ENCODE data around the gene SRSF5. TPM values are rescaled to one million over a fixed set of nuclear protein-coding genes. Genes with fewer than 3 reads are reported as not detected.

SRSF5 gene
- total and polyA plus RNA-seq, 2 of the 13 experiments (the other 11 are each of a cell fraction or from before 2014, with no cell fraction given) = 189 to 277 TPM

GRCh38 chr14:69808919-69809808, 42.2 kb downstream of the SRSF5 start:
- H3K9ac ChIP-seq (ENCODE audit: insufficient read depth, low read depth, low read length) = peak overlapping the region; percentile 40
- WGBS (ENCODE audit: low lambda C conversion rate) = 31% methylated on average over 10 of the region's 12 CpGs
- POLR2A ChIA-PET = interaction anchor here (0.7 to 4.2 kb wide), 15 partner anchors 12 to 239 kb away, joined by 3 to 47 read pairs (median 6); partner anchors contain the start of genes SLC10A1, SMOC1 and SRSF5
- H3K79me2 ChIP-seq (ENCODE audit: insufficient read depth, low read length) = no peaks in the 10 kb centered on the region
- H3K4me1 ChIP-seq (ENCODE audit: insufficient read depth, low read length) = peaks cover 73% of the 10 kb centered on the region
- H3K27ac ChIP-seq (ENCODE audit: extremely low read length, insufficient read depth, low read length) = peak overlapping the region; percentile 90
- peak overlapping the region in 1 of 3 experiments; percentile 15; a peak in 1 of 6 replicates for H3K4me3 ChIP-seq (replicated peaks in 1 of 3; ENCODE audit: insufficient read depth in 1 of 3, low read depth in 2 of 3, low read length in 3 of 3)
- no peaks in the 10 kb centered on the region for H3K27me3 ChIP-seq (ENCODE audit: control insufficient read depth in 1 of 2, insufficient read depth in 2 of 2, low read length in 2 of 2)
- intact Hi-C loops (cut with micrococcal nuclease; ENCODE audit: unreplicated experiment) (no loop called here), in situ Hi-C loops (cut with HindIII; ENCODE audit: extremely low pct_ligation_motif_present, low pct_unique_long_range_greater_than_20kb) (no loop called here)
- no peaks in the 10 kb centered on the region for H4K20me1 ChIP-seq (ENCODE audit: insufficient read depth, low read length)
- H3K36me3 ChIP-seq (replicated peaks in 1 of 2; ENCODE audit: control insufficient read depth in 1 of 2, insufficient read depth in 2 of 2, low read length in 2 of 2) = no peaks in the 10 kb centered on the region
- BruUV-seq (replicated peaks) = no TSS peak
- H3K4me2 ChIP-seq (ENCODE audit: low read depth, low read length) = peak overlapping the region; percentile 54
- CTCF ChIA-PET (ENCODE audit: low intra/inter-chr PET ratio, low total read pairs) = no interaction called here
- peak; percentile 95 for DNase-seq (ENCODE audit: low spot score)
- ATAC-seq = peak; percentile 97
- FAIRE-seq = peak; percentile 93
- no peak overlapping the region for H2AFZ ChIP-seq (ENCODE audit: low read length)
- no peaks in the 10 kb centered on the region for H3K9me3 ChIP-seq (ENCODE audit: low read length)
- no peak for TF ChIP-seq STAT6 (CRISPR knock-in tag; IDR thresholded peaks at IDR 0.05; ENCODE audit: borderline replicate concordance)
- 0 out of 2 replicates have a peak, but pooled peaks have one; percentile 54 for TF ChIP-seq ZNF790 (CRISPR knock-in tag; IDR thresholded peaks at IDR 0.05; ENCODE audit: borderline replicate concordance)
- peak; percentile 8 to 52; a peak in 3 of 4 replicates for TF ChIP-seq MAFK (conservative IDR thresholded peaks at IDR 0.05 in 1 of 2, IDR thresholded peaks at IDR 0.05 in 1 of 2; ENCODE audit: low read length in 2 of 2)
- no peak for TF ChIP-seq RFX1 (IDR thresholded peaks at IDR 0.05)
- TF ChIP-seq ZNF180 (CRISPR knock-in tag; IDR thresholded peaks at IDR 0.05; ENCODE audit: borderline replicate concordance, low read depth) = no peak
- TF ChIP-seq ZNF530 (CRISPR knock-in tag; IDR thresholded peaks at IDR 0.05; ENCODE audit: low read depth) = no peak
- 0 out of 2 replicates have a peak, but pooled peaks have one; percentile 19 for TF ChIP-seq EEA1 (CRISPR knock-in tag; IDR thresholded peaks at IDR 0.05; ENCODE audit: borderline replicate concordance)
- no peak for TF ChIP-seq U2AF1 (optimal IDR thresholded peaks at IDR 0.05; ENCODE audit: low read depth, low read length)
- TF ChIP-seq KLF13 (CRISPR knock-in tag; IDR thresholded peaks at IDR 0.05) = no peak
- peak; percentile 88 for TF ChIP-seq NFIC (IDR thresholded peaks at IDR 0.05; ENCODE audit: low read length)
- no peak for TF ChIP-seq ZUFSP (CRISPR knock-in tag; IDR thresholded peaks at IDR 0.05; ENCODE audit: borderline replicate concordance)
- TF ChIP-seq RERE (CRISPR knock-in tag; IDR thresholded peaks at IDR 0.05; ENCODE audit: low read depth) = no peak; the same call in 1 of the 2 replicates

All from HepG2 (cell line).